DND-41 (cell line): ENCODE results near the gene PGBD2.

Experiments used
- EZH2 ChIP-seq: IDR thresholded peaks from 3 replicates; pipeline ENCODE4 v1.6.1; 2012; ENCODE audit warnings: borderline replicate concordance, low read depth, mild to moderate bottlenecking, moderate library complexity, low read length, inconsistent platforms; ENCODE audit not compliant: severe bottlenecking
- TF ChIP-seq, protein P1 (sequence below): IDR thresholded peaks from 2 replicates; pipeline ENCODE4 v1.5.1; 2012; ENCODE audit warnings: borderline replicate concordance, low read length, moderate library complexity, mild to moderate bottlenecking; ENCODE audit not compliant: poor library complexity, severe bottlenecking; ENCODE audit errors: extremely low read depth

- TF ChIP-seq, protein P1, sequence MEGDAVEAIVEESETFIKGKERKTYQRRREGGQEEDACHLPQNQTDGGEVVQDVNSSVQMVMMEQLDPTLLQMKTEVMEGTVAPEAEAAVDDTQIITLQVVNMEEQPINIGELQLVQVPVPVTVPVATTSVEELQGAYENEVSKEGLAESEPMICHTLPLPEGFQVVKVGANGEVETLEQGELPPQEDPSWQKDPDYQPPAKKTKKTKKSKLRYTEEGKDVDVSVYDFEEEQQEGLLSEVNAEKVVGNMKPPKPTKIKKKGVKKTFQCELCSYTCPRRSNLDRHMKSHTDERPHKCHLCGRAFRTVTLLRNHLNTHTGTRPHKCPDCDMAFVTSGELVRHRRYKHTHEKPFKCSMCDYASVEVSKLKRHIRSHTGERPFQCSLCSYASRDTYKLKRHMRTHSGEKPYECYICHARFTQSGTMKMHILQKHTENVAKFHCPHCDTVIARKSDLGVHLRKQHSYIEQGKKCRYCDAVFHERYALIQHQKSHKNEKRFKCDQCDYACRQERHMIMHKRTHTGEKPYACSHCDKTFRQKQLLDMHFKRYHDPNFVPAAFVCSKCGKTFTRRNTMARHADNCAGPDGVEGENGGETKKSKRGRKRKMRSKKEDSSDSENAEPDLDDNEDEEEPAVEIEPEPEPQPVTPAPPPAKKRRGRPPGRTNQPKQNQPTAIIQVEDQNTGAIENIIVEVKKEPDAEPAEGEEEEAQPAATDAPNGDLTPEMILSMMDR = no peak
- no peak for TF ChIP-seq EZH2
Observed at GRCh38 chr1:248914796-248915381, 8.9 kb downstream of the PGBD2 start.
